ENCODE measurements around the gene SCN5A.

SCN5A gene

DNA sequence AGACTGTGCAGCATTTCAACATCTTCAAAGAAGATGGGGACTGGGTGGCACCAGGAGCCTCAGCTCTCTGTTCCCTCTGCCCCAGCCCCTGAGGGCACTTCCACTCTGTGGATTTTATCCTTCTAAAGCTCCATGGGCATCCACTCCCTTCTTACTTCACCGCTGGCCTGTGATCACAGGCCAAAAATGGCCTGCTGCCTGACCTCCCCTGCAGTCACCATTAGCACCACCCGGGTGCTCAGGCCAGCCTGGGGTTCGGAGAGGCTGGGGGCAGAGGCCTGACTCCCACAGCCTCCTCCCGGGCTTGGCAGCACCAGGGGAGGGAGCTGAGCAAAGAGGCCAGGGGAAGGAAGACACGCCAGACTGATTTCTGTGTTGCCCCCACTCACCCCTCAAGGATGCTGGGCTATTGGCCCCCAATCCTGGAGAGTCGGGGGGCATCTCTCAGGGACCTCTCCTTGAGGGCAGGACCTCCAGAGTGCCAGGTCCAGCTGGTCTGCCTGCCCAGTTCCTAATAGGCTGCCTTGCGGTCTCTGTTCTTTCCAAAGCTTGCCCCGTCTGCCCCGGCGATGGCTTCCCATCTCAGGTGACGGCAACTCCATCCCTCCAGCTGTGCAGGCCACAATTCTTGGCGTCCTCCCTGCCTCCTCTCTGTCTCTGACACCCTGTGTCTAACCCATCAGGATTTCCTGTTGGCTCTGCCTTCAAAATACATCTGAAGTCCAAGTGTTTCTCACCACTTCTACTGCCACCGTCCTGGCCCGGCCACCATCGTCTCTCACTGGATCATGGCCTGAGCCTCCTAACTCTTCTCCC, 86.2 kb downstream of the SCN5A start:
- Histone ChIP-seq H3K9ac (ENCODE audit: low read length) (no peak overlapping the region), H3K4me3 (ENCODE audit: low read length) (no peak overlapping the region), H3K27me3 (replicated peaks; ENCODE audit: control insufficient read depth, insufficient read depth, low read length) (peaks cover 10% of the 10 kb centered on the region), H3K4me1 (ENCODE audit: control insufficient read depth, insufficient read depth, low read length) (no peaks in the 10 kb centered on the region), H3K36me3 (ENCODE audit: control insufficient read depth, insufficient read depth, low read length, severe bottlenecking) (no peaks in the 10 kb centered on the region), H3K9me3 (ENCODE audit: control insufficient read depth, low read length) (no peaks in the 10 kb centered on the region)
- no peak for DNase-seq (ENCODE audit: low read depth)

DNA sequence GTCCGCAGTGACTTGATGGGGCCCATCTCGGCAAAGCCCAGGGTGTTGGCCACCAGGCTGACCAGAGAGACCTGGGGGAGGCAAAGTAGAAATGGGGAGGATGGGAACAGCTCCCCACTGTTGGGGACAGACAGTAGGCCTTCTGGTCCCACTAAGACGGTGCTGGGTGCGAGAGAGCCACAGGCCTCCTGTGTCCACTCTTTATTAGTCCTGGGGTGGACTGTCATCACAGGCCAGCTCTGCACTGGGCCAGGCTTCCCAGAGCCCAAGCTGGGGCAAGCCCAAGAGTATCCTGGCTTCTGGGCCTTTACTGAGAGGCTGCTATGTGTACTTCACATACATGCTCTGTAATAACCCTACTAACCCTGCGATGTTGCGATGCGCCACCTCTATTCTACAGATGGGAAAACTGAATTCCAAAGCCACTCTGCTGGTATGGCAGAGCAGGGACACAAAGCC, 87.0 kb downstream of the SCN5A start:
- no peaks in the 10 kb centered on the region for H3K36me3 ChIP-seq (ENCODE audit: control insufficient read depth, insufficient read depth, low read length, severe bottlenecking)
- no peak overlapping the region for H3K4me3 ChIP-seq (ENCODE audit: low read length)
- H3K9me3 ChIP-seq (ENCODE audit: control insufficient read depth, low read length) = peaks cover 4% of the 10 kb centered on the region
- H3K27me3 ChIP-seq (replicated peaks; ENCODE audit: control insufficient read depth, insufficient read depth, low read length) = peaks cover 10% of the 10 kb centered on the region
- no peak for DNase-seq (ENCODE audit: low read depth)
- no peak overlapping the region for H3K9ac ChIP-seq (ENCODE audit: low read length)
- H3K4me1 ChIP-seq (ENCODE audit: control insufficient read depth, insufficient read depth, low read length) = no peaks in the 10 kb centered on the region

DNA sequence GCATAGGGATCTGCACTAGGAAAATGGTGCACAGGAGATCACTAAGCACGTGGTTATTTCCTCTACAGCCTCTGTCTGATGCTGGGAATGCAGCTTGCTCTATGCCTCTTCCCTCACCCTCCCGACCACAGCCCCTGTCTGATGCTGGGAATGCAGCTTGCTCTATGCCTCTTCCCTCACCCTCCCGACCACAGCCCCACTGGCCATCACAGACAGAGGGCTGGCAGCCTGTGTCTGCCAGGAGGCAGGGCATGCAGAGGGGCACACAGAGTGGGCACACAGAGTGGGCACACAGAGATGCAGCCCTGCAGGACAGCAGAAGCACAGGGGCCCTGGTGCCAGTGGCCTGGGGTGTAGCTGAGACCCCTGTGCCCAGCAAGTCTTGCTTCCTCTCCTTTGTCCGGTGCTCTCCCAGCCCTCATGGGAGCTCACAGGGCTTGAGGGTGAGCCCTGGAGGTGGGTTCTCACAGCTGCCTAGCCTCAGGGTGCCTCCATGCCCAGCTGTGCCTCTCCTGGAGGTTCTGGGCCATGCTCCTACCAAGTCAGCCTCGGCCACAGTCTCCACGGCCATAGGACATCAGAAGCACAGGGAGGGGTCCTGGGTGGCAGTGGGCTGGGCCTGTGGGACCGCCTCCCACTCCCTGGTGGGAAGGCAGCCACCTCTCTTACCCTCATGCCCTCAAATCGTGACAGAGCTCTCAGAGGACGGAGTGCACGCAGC, 87.6 kb downstream of the SCN5A start:
- H3K27me3 ChIP-seq (replicated peaks; ENCODE audit: control insufficient read depth, insufficient read depth, low read length) = peaks cover 13% of the 10 kb centered on the region
- H3K36me3 ChIP-seq (ENCODE audit: control insufficient read depth, insufficient read depth, low read length, severe bottlenecking) = no peaks in the 10 kb centered on the region
- peaks cover 5% of the 10 kb centered on the region for H3K9me3 ChIP-seq (ENCODE audit: control insufficient read depth, low read length)
- no peak overlapping the region for H3K9ac ChIP-seq (ENCODE audit: low read length)
- no peak for DNase-seq (ENCODE audit: low read depth)
- H3K4me3 ChIP-seq (ENCODE audit: low read length) = no peak overlapping the region
- no peaks in the 10 kb centered on the region for H3K4me1 ChIP-seq (ENCODE audit: control insufficient read depth, insufficient read depth, low read length)

DNA sequence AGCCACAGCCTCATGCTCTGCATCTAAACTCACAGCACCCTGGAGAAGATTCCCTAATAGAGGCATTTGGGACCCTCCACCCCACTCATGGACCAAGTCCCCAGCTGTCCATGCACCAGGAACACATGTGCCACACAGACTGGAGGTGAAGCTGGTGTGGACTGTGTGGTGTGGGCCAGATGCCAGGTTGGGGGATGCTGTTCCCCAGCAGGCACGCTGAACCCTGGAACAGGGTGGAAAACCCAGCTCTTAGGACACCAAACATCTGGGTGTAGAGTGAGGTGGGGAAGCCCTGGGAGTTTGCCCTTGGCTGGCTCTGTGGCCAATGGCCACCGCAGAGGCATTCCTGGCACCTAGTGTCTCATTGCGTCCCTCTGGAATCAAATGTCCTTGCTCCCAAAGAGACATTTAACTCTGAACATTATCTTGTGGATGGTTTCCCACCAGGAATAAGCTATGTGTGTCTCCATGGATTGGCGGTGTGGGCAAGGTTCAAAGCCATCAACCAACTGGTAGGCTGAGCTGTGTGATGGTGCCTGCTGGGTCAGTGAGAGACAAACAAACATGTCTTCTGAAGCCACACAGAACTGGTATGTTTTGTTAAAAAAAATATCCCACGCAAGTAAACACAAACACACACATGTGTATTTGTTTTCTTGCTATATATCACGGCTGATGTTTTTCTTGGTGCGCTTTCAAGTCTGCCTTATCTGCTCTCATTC, 88.3 kb downstream of the SCN5A start:
- Histone ChIP-seq H3K4me1 (ENCODE audit: control insufficient read depth, insufficient read depth, low read length) (no peaks in the 10 kb centered on the region), H3K27me3 (replicated peaks; ENCODE audit: control insufficient read depth, insufficient read depth, low read length) (peaks cover 16% of the 10 kb centered on the region), H3K4me3 (ENCODE audit: low read length) (no peak overlapping the region), H3K9me3 (ENCODE audit: control insufficient read depth, low read length) (peaks cover 5% of the 10 kb centered on the region), H3K36me3 (ENCODE audit: control insufficient read depth, insufficient read depth, low read length, severe bottlenecking) (no peaks in the 10 kb centered on the region), H3K9ac (ENCODE audit: low read length) (no peak overlapping the region)
- DNase-seq (ENCODE audit: low read depth) = no peak

DNA sequence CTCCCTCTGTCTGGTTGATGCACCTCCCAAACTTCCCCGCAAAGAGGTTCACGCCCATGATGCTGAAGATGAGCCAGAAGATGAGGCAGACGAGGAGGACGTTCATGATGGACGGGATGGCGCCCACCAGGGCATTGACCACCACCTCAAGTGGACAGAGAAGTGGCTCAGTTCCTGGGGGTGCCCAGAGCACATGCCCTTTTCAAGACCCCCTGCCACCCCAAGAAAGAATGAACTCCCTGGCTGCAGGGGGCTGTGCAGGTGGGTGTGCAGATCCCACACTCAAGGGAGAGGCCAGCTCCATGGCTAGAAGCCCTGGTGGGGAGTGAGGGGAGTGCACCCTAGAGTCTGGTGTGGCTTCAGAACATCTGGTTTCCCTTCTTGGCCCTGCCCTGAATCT, 89.2 kb downstream of the SCN5A start:
- no peak for DNase-seq (ENCODE audit: low read depth)
- no peaks in the 10 kb centered on the region for H3K4me1 ChIP-seq (ENCODE audit: control insufficient read depth, insufficient read depth, low read length)
- H3K4me3 ChIP-seq (ENCODE audit: low read length) = no peak overlapping the region
- H3K36me3 ChIP-seq (ENCODE audit: control insufficient read depth, insufficient read depth, low read length, severe bottlenecking) = no peaks in the 10 kb centered on the region
- H3K9me3 ChIP-seq (ENCODE audit: control insufficient read depth, low read length) = peaks cover 5% of the 10 kb centered on the region
- H3K9ac ChIP-seq (ENCODE audit: low read length) = no peak overlapping the region
- peaks cover 16% of the 10 kb centered on the region for H3K27me3 ChIP-seq (replicated peaks; ENCODE audit: control insufficient read depth, insufficient read depth, low read length)

DNA sequence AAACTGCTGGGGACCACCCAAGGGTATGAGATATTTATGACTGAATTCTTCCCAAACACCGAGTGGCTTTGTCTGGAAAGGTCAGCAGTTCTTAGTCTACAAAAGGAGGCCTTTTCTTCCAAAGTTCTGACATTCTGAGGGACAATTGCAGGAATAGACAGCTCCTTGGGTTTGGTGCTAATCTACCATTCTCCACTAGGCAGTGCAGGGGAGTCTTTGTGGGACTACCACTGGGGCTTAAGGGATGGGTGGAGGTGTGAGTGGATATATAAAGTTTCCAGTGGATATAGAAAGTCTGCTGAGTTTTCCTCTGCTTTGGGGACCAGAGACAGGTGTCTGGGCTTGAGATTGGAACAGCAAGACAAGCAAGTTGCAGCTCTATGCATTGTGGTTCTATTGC, 90.6 kb downstream of the SCN5A start:
- H3K27me3 ChIP-seq (replicated peaks; ENCODE audit: control insufficient read depth, insufficient read depth, low read length) = peaks cover 16% of the 10 kb centered on the region
- H3K4me3 ChIP-seq (ENCODE audit: low read length) = no peak overlapping the region
- no peak overlapping the region for H3K9ac ChIP-seq (ENCODE audit: low read length)
- no peaks in the 10 kb centered on the region for H3K36me3 ChIP-seq (ENCODE audit: control insufficient read depth, insufficient read depth, low read length, severe bottlenecking)
- DNase-seq (ENCODE audit: low read depth) = no peak
- no peaks in the 10 kb centered on the region for H3K4me1 ChIP-seq (ENCODE audit: control insufficient read depth, insufficient read depth, low read length)
- H3K9me3 ChIP-seq (ENCODE audit: control insufficient read depth, low read length) = peaks cover 5% of the 10 kb centered on the region

DNA sequence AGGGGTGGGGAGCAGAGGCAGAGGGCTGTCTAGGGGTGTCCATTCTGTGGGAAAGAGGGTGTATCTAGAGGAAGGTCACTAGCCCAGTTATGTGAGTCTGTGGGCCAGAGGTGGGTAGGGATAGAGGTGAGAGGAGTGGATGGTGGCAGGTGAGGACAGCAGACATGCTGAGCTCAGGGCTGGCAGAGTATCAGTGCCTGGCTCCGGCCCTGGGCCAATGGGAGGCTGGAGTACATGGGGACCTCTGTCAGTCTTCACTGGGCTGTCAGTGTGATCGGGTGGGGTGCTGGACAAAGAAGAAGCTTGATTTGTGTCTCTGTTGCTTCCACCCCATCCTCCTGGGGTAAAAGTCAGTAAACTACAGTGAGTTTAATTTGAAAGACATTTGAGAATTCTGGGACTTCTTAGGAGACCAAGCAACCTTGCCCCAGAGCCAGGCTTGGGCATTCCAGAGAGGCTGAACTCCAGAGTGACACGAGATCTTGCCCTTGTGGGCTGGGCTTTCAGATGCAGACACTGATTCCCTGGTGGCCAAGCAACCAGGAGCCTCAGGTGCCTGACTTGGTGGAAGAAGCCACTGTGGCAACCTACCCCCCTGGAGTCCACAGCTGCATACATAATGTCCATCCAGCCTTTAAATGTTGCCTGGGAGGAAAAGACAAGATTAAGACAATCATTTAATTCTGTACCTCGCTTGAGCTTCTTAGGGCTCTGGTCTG, 92.7 kb downstream of the SCN5A start:
- peaks cover 16% of the 10 kb centered on the region for H3K27me3 ChIP-seq (replicated peaks; ENCODE audit: control insufficient read depth, insufficient read depth, low read length)
- H3K9ac ChIP-seq (ENCODE audit: low read length) = no peak overlapping the region
- no peak for DNase-seq (ENCODE audit: low read depth)
- no peaks in the 10 kb centered on the region for H3K36me3 ChIP-seq (ENCODE audit: control insufficient read depth, insufficient read depth, low read length, severe bottlenecking)
- peaks cover 5% of the 10 kb centered on the region for H3K9me3 ChIP-seq (ENCODE audit: control insufficient read depth, low read length)
- H3K4me1 ChIP-seq (ENCODE audit: control insufficient read depth, insufficient read depth, low read length) = no peaks in the 10 kb centered on the region
- no peak overlapping the region for H3K4me3 ChIP-seq (ENCODE audit: low read length)

DNA sequence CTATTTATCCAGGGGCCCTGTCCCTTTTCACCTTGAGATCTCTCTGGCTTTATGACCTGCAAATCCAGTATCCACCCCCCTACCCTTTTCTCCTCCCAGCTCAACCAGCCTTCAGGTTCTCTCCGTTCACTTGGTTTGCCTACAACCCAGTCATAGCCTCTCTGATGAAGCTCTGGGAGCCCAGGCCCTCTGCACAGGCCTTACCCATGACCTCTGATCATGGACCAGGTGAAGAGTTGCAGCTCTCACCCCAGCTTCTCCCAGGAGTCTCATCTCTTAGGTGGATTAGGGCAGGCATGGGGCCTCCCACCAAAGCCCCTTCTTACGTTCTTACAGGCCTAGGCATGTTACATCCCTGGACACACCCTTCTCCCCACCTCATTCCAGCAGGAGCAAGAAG, 93.6 kb downstream of the SCN5A start:
- no peak for DNase-seq (ENCODE audit: low read depth)
- H3K4me3 ChIP-seq (ENCODE audit: low read length) = no peak overlapping the region
- no peaks in the 10 kb centered on the region for H3K36me3 ChIP-seq (ENCODE audit: control insufficient read depth, insufficient read depth, low read length, severe bottlenecking)

DNA sequence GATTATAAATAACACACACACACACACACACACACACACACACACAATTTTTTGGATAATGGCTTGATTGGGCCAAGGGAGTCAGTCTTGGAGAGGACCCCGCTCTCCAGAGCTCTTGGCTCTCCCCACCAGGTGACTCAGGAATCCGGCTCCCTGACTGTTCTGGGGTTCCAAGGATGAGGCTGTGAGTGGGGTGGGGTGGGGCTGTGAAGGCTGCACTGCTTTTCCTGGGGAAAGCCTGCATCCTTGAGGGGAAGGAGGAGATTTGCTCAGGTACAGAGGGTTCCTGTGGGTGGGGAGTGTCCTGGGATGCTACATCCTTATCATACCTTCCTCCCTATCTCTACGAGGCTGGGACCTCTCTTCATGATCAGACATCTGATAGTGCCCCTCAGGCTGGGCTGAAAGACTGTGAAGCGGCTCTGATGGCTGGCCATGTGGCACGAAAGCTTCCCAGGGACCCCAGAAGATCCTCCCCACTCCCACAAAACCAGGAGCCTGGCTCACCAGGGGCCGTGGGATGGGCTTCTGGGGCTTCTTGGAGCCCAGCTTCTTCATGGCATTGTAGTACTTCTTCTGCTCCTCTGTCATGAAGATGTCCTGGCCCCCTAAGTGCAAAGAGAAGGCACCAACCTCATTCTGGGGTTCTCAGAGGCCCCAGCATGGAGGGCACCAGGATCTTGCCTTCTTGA, 94.2 kb downstream of the SCN5A start:
- H3K4me1 ChIP-seq (ENCODE audit: control insufficient read depth, insufficient read depth, low read length) = no peaks in the 10 kb centered on the region
- no peak overlapping the region for H3K4me3 ChIP-seq (ENCODE audit: low read length)
- H3K9me3 ChIP-seq (ENCODE audit: control insufficient read depth, low read length) = peaks cover 5% of the 10 kb centered on the region
- H3K36me3 ChIP-seq (ENCODE audit: control insufficient read depth, insufficient read depth, low read length, severe bottlenecking) = no peaks in the 10 kb centered on the region
- no peak for DNase-seq (ENCODE audit: low read depth)
- peaks cover 10% of the 10 kb centered on the region for H3K27me3 ChIP-seq (replicated peaks; ENCODE audit: control insufficient read depth, insufficient read depth, low read length)
- no peak overlapping the region for H3K9ac ChIP-seq (ENCODE audit: low read length)

More for the DNA sequence above, 93.6 kb downstream of the SCN5A start:
- Histone ChIP-seq H3K27me3 (replicated peaks; ENCODE audit: control insufficient read depth, insufficient read depth, low read length) (peaks cover 16% of the 10 kb centered on the region), H3K4me1 (ENCODE audit: control insufficient read depth, insufficient read depth, low read length) (no peaks in the 10 kb centered on the region), H3K9me3 (ENCODE audit: control insufficient read depth, low read length) (peaks cover 5% of the 10 kb centered on the region), H3K9ac (ENCODE audit: low read length) (no peak overlapping the region)

DNA sequence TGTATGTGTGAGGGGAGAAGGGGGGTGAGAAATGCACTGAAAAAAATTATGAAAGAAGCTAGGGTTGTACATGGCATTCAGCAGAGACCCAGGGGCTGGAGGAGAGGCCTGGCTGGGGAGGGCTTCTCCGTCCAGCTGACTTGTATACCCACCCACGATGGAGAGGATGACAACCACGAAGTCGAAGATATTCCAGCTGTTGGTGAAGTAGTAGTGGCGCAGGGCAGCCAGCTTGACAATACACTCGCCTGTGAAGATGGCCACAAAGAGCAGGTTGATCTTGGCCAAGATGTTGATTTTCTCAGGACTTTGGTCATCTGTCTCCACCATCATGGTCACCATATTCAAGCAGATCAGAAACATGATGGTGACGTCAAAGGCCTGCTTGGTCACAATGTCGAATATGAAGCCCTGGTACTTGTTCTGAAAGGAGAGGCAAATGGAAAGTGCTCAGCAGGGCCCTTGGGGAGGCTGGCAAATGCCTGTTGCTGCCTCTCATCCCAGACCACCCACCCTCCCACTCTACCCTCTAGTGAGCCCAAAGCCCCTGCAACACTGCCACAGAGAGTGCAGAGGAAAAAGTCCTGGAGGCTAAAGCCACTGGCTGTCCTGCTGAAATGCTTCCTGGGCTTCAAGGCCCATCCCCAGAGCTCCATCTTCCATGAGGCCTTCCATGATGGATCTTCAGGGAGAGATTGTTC, 95.2 kb downstream of the SCN5A start:
- Histone ChIP-seq H3K9me3 (ENCODE audit: control insufficient read depth, low read length) (peaks cover 5% of the 10 kb centered on the region), H3K9ac (ENCODE audit: low read length) (no peak overlapping the region), H3K4me1 (ENCODE audit: control insufficient read depth, insufficient read depth, low read length) (no peaks in the 10 kb centered on the region), H3K36me3 (ENCODE audit: control insufficient read depth, insufficient read depth, low read length, severe bottlenecking) (no peaks in the 10 kb centered on the region), H3K4me3 (ENCODE audit: low read length) (no peak overlapping the region), H3K27me3 (replicated peaks; ENCODE audit: control insufficient read depth, insufficient read depth, low read length) (peaks cover 6% of the 10 kb centered on the region)
- no peak for DNase-seq (ENCODE audit: low read depth)

Measured in adipocyte (in vitro differentiated cells).